ENCODE data around the gene RHBDL1. TPM values are rescaled to one million over a fixed set of nuclear protein-coding genes. Genes with fewer than 3 reads are reported as not detected.

Gene RHBDL1
- total and polyA plus RNA-seq, 9 of the 15 experiments (the other 6 are each of a cell fraction or from before 2014, with no cell fraction given), result 0.03 to 5.6 (median 1.3) TPM; not detected in 1

- TF ChIP-seq ELK1 (CRISPR knock-in tag; IDR thresholded peaks at IDR 0.05), result no peak
- TF ChIP-seq EP400 (IDR thresholded peaks at IDR 0.05), result no peak; the same call in 1 of the 2 replicates
- TF ChIP-seq COPS2 (conservative IDR thresholded peaks at IDR 0.05), result no peak
- no peak for TF ChIP-seq FOXJ3 (CRISPR knock-in tag; IDR thresholded peaks at IDR 0.05)
- TF ChIP-seq ZZZ3 (IDR thresholded peaks at IDR 0.05), result no peak
- TF ChIP-seq POLR2AphosphoS2 (IDR thresholded peaks at IDR 0.05; ENCODE audit: low read length), result no peak
- TF ChIP-seq ETV1 (tag; conservative IDR thresholded peaks at IDR 0.05; ENCODE audit: low read depth), result 0 out of 2 replicates have a peak, but pooled peaks have one; percentile 9
- TF ChIP-seq RERE (CRISPR knock-in tag; IDR thresholded peaks at IDR 0.05; ENCODE audit: borderline replicate concordance), result no peak
- TF ChIP-seq DMBX1 (CRISPR knock-in tag; IDR thresholded peaks at IDR 0.05; ENCODE audit: borderline replicate concordance), result no peak
- TF ChIP-seq ARID4B (CRISPR knock-in tag; IDR thresholded peaks at IDR 0.05), result peak; percentile 90
- no peak for TF ChIP-seq ZSCAN32 (CRISPR knock-in tag; IDR thresholded peaks at IDR 0.05)
- no peak for TF ChIP-seq HEY1 (CRISPR knock-in tag; IDR thresholded peaks at IDR 0.05; ENCODE audit: borderline replicate concordance)
- TF ChIP-seq SFPQ (IDR thresholded peaks at IDR 0.05; ENCODE audit: low read depth, low read length), result 0 out of 2 replicates have a peak, but pooled peaks have one; percentile 46
Observed at GRCh38 chr16:720990-721764, 45.7 kb downstream of the RHBDL1 start, which contains the start of gene ANTKMT (continued).

Measured in K562 (cell line).